Activated CD4-positive, alpha-beta T cell treated with anti-CD3 and anti-CD28 coated beads, Interleukin-2, Interleukin-4, amounts not matched to agents 100 ng/mL and 50 ng/mL, durations not matched to agents 16 hours and 8 hours (primary cell): Measurements from ENCODE around the gene PFDN4.
A peak's percentile ranks its signal among the peaks of the same experiment; 100 is the strongest.

Source experiments
- DNase-seq: peaks from one replicate; pipeline ENCODE4 v3.0.0-alpha.2; 2020; ENCODE audit warnings: low spot score

PFDN4 gene

GRCh38 chr20:54173653-54174456, 34.0 kb upstream of the PFDN4 start, which contains the start of gene CYP24A1:
TSS of gene CYP24A1 (minus strand) at chr20:54173986. CDS start at chr20:54173579, 407 bp downstream.
- no peak for DNase-seq

- DNase-seq = no peak
Measured at GRCh38 chr20:54174457-54175175, 33.3 kb upstream of the PFDN4 start.

- DNase-seq = no peak
Measured at GRCh38 chr20:54176610-54177009, 31.3 kb upstream of the PFDN4 start.

- DNase-seq = no peak
Measured at GRCh38 chr20:54177378-54177777, 30.5 kb upstream of the PFDN4 start.

GRCh38 chr20:54178256-54178655, 29.6 kb upstream of the PFDN4 start:
- no peak for DNase-seq

DNA sequence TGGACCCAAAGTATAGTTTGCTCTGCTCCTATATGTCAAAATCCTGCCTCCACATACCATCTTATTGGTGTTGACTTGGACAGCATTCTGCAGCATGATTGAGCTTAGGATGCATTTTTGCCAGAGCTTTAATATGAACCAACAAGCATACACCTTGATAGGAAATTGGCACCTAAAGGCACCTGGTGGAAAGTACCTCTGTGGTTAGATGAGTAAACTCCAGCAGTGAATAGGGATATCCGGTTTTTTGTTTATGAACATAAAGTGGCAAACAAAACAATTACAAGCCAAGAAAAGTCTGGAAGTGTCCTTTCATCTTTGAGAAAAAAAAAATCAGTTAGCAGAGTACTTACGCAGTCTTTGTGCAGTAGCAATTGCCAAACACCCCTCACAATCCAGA, 27.9 kb upstream of the PFDN4 start:
- no peak for DNase-seq

GRCh38 chr20:54180931-54181330, 27.0 kb upstream of the PFDN4 start:
- DNase-seq = no peak

DNA sequence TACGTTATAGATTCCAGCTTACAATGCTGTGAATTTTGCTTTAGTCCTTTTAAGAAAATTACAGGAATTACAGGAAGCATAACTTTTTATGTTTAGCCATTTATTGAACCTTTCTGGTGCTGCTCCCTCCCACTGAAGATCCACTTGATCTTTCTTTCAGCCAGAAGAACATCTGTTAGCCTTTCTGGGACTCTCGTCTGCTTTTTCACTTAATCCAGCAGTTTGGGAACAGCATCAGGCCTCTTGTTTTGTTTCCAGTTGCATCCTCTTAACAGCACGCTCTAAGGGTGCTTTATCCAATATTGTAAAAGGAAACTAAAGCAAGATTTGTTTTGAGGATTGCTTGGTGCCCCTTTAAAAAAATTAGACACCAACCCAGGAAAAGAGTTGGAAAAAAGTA, 23.8 kb upstream of the PFDN4 start:
- no peak for DNase-seq

- no peak for DNase-seq
Measured at GRCh38 chr20:54184904-54185626, 22.8 kb upstream of the PFDN4 start.

DNA sequence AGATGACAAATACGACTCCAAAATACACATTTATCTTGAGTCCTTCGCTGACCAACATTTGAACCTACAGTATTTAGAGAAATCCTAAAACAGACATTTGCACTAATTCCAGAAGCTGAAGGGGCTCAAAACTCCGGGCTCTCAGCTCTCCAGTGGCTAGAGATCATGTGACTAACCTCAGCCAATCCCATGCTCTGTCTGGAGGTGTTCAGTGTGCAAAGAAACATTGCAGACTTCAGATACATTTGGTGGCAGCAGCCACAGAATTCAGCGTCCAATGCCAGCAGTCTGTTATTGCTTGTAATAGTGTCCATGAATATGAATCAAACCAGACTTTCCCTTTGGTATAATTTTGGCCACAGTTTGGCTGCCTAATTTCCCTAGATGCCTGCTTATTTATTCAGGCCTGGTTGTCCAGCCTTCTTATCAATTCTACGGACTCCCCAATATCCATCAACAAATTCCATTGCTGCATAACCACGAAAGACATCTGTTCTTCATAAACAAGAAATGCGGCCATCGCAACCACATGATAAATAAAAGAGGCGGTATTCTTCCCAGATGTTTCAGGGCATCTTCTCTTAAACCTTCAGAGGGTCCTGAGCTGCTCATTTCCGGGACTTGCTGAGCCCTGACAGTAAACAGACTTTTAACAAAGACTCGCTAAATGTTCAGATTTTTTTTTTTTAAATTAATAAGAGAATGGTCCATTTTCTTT, 19.6 kb upstream of the PFDN4 start:
- DNase-seq = no peak

GRCh38 chr20:54189630-54190029, 18.3 kb upstream of the PFDN4 start:
- DNase-seq = no peak

GRCh38 chr20:54190217-54190616, 17.7 kb upstream of the PFDN4 start:
- DNase-seq = no peak

- DNase-seq = no peak
Measured at GRCh38 chr20:54193817-54194216, 14.1 kb upstream of the PFDN4 start.

GRCh38 chr20:54194724-54195438, 13.0 kb upstream of the PFDN4 start:
- no peak for DNase-seq

GRCh38 chr20:54195483-54196472, 12.1 kb upstream of the PFDN4 start:
- DNase-seq = no peak

GRCh38 chr20:54197621-54198604, 10.0 kb upstream of the PFDN4 start:
- no peak for DNase-seq

- no peak for DNase-seq
Measured at GRCh38 chr20:54199283-54199682, 8.6 kb upstream of the PFDN4 start.

DNA sequence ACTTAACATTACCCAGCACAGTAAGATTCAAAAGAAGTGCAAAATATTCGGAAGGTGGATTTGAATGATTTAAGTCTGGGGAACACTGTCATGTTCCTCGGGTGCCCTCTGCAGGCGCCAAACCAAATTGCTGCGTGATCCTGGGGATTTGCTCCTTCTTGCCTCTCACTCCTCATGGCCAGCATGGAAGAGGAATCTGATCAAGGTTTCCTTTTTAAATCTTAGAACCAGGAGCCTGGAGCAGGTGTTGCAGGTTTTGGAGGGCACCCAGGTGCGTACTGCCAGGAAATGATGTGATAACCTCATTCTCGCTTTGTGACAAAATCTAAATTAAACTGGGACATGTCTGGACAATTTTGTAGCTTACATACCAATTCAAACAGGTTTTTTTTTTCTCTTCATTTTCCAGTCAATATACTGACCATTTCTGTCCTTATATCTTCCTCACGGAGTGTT, 8.1 kb upstream of the PFDN4 start:
- peak; percentile 67 for DNase-seq
